GM18870 (cell line): ENCODE data around the gene MYOZ3.

Source experiments
- ATAC-seq: cut with Tn5 transposase; IDR thresholded peaks from one replicate; pipeline ENCODE4 v1.9.1; 2021; ENCODE audit warnings: moderate library complexity; ENCODE audit not compliant: unreplicated experiment

MYOZ3 gene

DNA sequence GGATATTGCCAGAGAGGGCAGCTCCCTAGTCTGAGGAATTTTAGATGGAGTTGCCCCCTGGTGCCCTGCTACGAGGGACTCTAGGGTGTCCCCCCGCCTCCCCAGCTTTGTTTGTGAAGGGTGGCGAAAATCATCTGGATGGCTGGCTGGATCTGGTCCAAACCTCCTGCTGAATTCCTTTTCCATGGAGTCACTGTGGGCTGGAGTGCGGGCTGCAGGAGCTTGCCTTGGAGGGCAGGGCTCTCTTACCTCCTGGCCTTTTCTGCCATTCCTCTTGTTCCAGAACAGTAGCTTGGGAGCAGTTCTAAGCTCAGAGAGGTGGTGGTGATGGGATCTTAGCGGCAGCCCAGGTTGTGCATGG lies 18.5 kb upstream of the MYOZ3 start:
- no peak for ATAC-seq

DNA sequence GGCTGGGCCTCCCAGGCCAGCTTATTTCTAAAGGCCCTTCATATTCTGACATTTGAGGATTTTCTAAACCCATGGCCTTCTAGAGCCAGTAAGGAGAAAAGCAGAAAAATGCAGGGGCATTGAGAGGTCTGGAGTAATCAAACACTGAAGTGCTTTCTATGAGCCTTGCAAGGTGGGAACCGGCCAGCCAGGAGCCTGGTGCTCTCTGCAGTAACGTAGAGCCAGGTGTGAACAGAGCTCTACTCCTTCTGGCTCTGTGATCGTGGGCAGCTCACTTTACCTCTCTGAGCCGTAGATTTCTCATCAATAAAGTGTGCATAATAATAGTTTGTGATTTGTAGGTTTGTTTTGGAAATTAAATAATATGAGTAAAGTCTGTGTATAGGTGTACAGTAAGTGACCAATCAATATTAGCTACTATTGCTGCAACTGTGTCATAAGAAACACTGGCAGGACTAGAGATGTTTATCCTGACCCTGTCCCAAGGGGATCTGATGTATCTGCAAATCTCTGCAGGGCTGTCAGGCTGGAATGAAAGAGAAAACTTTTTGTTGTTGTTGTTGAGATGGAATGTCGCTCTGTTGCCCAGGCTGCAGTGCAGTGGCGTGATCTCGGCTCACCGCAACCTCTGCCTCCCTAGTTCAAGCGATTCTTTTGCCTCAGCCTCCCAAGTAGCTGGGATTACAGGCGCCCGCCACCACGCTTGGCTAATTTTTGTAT lies 17.9 kb upstream of the MYOZ3 start:
- ATAC-seq = no peak

DNA sequence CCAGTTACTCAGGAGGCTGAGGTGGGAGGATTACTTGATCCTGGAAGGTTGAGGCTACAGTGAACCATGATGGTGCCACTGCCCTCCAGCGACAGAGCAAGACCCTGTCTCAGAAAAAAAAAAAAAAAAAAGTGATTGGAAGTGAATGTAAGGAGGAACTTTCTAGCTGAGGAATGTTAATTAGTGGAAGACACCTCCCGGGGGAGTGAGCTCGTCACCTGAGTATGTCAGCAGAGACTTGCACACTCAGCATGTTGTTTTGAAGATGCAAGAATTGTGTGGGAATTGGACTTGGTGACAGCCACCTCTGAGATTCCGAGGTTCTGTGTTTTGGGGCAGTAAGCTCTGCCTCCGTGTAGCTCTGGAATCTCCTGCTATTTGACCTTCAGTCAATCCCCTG lies 17.0 kb upstream of the MYOZ3 start:
- ATAC-seq = no peak

DNA sequence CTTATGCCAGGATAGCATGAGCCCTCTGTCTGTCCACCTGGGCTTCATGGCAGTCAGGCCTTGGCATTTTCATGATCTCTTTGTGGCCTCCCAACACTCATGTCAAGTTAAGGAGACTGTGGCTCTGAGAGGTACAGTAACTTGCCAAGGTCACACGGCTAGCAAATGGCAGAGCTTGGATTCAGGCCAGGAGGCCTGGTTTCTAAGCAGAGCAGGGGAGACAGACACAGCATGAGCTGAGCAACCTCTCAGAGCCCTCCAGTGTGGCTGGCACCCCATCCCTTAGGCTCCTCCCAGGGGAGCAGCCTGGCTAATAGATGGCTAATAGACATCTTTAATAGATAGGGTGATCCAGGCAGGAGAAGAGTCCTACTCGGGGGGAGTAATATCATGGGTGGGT lies 16.5 kb upstream of the MYOZ3 start:
- no peak for ATAC-seq

DNA sequence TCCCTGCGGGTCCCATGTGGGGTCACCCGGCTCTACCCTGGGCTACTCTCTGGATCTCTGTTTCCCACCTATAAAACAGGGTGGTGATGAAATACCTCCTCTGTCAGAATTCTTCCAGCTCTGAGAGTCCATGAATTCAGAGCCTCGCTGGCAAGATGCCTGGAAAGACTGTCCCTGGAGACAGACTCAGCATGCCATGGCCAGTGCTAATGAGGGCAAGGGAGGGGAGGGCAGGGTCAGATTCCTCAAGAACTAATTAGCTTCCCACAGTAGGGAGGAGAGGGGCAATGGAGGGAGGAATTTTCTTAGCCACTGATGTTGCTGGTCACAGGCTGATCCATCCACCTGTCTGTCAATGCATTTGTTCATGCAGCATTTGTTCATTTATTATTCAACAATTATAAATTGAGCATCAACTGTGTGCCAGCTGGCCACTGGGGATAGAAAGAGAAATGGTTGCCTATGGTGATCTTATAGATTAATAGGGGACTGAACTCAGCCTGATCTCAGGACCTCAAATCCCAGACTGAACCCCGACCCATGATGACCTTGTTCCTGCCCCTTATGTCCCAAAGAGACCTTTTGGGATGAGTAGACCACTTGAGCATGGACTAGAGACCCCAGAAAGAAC lies 15.9 kb upstream of the MYOZ3 start:
- ATAC-seq = no peak

DNA sequence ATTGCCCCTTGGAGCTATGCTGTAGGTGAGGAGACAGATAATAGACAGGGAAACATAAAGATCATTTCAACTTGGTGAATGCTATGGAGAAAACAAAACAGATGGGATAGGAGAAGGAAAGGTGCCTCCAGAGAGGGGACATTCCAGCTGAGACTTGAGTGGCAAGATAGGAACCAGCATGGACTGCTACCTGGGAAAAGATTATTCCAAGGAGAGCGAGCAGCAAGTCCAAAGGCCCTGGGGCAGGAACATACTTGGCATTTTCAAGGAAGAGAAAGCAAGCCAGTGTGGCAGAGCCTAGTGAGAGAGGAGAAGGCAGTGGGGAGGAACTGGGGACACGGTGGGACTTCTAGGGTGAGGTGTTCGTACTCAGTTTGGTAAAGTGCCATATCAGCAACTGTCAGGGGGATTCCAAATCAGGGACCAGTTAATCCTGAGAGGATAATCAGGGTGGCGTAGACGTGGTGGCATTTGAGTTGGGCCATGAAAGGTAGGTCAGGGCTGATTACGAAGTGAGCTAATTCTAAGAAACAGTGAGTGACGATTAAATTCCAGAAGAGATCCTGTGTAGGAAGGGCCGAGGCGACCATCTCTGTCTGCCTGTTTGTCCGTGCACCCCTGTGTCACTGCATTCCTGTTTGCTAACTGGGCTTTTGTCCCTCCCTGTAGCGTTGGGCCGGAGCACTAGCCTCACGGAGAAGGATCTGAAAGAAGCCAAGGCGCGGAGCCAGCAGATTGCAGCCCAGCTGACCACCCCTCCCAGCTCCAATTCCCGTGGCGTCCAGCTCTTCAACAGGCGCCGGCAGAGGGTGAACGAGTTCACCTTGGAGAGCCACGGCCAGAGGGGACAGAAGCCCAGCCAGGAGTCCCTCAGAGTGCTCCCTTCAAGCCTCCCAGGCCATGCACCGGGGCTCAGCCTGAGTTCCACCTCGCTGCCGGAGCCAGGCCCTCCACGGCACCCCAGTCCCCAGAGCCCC lies 13.5 kb upstream of the MYOZ3 start:
- ATAC-seq = no peak

DNA sequence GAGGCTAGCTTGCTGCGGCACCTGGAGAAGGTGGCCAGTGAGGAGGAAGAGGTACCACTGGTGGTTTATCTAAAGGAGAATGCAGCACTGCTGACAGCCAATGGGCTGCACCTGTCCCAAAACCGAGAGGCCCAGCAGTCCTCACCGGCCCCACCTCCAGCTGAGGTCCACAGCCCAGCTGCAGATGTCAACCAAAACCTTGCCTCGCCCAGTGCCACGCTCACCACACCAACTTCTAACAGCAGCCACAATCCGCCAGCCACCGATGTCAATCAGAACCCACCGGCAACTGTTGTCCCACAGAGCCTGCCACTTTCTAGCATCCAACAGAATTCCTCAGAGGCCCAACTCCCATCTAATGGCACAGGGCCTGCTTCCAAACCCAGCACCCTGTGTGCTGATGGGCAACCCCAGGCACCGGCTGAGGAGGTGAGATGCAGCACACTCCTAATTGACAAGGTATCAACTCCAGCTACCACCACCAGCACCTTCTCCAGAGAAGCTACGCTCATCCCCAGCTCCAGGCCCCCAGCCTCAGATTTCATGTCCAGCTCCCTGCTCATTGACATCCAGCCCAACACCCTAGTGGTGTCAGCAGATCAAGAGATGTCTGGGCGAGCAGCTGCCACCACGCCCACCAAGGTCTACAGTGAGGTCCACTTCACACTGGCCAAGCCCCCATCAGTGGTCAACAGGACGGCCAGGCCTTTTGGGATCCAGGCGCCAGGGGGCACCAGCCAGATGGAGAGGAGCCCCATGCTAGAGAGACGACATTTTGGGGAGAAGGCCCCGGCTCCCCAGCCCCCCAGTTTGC lies 12.6 kb upstream of the MYOZ3 start:
- no peak for ATAC-seq

DNA sequence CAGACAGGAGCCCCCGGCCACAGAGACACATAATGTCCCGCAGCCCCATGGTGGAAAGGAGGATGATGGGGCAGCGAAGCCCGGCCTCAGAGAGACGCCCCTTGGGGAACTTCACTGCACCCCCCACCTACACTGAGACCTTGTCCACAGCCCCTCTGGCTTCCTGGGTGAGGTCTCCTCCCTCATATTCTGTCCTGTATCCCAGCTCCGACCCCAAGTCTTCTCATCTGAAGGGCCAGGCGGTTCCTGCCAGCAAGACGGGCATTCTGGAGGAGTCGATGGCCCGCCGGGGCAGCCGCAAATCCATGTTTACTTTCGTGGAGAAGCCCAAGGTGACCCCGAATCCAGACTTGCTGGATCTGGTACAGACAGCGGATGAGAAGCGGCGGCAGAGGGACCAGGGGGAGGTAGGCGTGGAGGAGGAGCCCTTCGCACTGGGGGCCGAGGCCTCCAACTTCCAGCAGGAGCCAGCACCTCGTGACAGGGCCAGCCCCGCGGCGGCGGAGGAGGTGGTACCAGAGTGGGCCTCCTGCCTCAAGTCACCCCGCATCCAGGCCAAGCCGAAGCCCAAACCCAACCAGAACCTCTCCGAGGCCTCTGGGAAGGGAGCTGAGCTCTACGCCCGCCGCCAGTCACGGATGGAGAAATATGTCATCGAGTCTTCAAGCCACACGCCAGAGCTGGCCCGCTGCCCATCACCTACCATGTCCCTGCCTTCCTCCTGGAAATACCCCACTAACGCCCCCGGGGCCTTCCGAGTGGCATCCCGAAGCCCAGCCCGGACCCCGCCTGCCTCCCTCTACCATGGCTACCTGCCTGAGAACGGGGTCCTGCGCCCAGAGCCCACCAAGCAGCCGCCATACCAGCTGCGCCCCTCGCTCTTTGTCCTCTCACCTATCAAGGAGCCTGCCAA lies 11.7 kb upstream of the MYOZ3 start:
- ATAC-seq = no peak

DNA sequence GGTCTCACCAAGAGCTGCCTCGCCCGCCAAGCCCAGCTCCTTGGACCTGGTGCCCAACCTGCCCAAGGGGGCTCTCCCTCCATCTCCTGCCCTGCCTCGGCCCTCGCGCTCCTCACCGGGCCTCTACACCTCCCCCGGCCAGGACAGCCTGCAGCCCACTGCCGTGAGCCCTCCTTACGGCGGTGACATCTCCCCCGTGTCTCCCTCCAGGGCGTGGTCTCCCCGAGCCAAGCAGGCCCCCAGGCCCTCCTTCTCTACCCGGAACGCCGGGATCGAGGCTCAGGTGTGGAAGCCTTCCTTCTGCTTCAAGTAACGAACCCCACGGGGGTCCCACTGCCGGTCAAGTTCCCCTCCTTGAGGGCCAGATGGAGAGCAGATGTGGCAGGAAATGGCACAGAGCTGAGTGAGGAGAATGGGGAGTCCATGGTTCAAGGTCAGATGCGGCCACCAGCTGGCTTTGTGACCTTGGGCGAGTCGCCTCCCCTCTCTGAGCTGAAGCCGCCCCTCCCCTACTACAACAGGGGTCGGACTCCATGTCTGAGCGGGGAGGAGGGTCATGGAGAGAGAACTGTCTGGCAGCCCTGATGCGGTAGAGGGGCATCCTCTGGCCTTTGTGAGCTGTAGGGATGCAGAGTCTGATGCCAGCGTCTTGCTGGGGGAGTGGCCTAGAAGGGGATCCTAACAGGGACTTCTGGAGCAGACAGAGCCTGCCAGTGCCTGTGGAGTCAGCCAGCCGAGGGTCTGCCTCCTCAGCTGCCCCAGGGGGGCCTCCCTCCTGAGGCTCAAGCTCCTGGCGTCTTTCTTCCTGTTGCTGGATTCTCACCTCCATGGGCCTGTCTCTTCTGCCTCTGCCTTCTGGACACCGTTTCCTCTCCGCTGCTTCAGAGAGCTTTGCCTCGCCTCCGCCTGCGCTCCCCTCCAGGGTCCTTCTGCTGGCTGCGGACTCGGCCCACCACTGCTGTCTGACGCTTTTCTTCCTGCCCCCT lies 10.7 kb upstream of the MYOZ3 start:
- ATAC-seq = no peak

DNA sequence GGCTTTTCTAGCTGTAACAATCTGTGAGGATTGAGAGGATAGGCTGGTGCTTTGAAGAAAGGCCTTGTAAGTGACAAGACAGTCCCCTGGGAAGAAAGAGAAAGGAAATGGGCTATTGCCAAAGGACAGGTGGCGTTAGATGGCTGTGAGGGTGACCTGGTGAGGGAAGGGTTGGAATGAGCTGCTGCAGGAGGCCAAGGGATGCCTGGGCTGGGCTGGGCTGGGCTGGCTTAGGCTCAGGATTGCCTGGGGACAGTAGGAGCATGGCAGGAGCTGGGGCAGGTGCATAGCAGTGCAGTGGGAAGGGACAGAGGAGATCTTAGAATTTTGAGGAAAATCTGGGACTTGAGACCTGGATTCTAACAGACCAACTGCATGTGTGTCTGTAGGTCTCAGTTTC lies 9.7 kb upstream of the MYOZ3 start:
- no peak for ATAC-seq

DNA sequence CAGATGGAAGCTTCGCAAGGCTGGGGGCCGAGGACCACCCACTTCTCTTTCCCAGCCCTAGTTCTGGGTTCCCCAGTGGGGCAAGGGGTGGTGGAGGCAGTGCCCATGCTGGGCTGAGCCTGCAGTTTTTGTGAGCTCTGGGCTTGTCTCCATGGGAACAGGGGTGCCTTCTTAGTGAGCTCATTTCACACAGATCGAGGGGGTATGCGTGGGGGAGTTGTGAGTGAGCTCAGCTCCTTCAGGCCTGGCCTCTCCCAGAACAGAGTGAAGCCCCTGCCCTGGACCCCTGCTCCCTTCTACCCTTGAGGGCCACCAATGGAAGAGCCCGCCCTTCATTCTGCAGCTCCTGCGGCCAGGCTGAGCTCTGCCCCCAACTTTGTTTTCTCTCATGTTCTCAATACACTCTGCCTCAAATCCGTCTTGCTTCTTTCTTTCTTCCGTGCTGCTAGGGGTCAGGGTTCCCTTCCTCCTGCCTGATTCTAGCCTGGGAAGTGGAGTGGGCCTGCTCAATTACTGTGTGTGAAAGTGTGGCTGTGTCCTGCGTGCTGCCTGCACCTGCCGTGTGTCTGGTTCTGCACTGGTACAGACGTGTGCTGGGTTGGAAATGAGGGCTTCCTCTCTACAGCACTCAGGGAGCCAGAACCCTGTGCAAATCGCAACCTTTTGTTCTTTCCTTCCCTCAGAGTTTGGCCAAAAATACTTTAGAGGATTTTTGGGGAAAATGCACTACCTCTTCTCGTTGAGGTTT lies 9.0 kb upstream of the MYOZ3 start:
- no peak for ATAC-seq

DNA sequence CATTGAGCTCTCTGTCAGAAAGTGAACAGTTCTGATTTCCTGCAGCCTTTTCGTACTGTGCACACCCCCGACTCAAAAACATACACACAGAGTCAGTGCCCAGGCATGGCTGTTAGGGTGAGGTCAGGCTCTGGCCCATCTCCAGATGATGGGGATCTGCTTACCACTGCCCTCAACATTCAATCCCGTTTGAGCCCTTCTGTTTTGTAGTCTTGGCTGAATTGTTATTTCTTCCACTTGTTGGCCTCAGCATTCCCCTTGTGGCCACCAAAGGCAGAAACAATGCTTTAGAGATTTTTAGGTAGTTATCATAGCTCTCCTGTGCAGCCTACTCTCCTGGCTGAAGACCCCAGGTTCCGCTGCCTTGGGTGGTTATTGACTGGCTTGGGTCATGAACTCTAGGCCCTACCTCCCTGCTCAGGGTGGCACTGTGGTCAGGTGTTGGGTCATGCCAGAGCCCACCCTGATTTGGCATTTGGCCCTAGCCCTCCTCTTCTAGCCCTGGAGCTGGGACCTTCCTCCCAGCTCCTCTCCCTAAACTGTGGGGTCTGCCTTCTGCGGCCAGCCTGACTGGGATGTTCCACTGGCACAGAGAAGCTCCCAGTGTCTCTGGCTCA lies 7.8 kb upstream of the MYOZ3 start:
- ATAC-seq = no peak

DNA sequence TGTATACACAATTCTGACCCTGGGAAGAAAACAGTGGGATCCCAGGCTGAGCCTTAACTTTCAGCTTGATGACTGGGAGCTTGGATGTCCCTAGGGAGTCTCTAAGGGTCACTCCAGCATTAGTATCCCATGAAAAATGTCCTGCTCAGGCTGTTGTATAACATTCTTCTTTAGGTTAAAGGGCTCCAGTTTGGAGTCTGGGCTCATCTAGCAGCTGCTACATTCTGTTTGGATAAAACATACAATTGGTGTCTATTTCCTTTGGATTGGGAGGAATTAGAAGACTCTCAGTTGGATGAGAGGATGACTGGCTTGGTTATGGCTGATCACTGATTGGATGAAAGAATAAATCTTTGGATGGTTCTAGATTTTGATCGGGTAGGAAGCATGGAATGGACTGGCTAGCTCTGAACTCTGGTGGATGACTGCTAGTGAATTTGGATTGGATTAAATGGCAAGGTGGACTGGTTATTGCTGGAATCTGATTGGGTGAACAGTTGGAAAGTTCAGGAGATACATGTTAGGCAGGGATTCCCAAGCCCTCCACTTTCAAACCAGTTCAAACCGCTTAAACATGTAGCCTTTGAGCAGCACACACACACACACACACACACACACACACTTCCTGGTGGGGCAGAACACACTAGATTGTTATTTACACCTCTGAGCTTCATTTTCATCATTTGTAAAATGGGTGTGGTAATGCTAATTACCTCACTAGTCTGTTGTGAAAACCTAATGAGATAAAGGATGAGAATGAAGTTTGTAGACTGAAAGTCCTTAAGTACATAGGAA lies 7.1 kb upstream of the MYOZ3 start:
- ATAC-seq = no peak

DNA sequence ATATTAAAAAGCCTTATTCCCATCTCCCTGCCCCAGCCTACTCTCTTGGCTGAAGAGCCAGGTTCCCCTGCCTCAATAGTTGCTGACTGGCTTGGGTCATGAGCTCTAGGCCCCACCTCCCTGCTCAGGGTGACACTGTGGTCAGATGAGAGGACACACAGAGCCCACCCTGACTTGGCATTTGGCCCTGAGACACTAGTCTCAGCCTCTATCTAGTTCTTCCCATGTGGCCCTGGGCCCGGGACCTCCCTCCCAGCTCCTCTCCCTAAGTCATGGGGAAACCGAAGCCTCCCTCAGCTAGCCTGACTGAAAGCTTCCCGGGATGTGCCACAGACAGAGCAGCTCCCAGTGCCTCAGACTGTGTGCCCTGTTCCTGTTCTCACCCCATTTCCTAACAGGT lies 5.8 kb upstream of the MYOZ3 start:
- ATAC-seq = no peak

DNA sequence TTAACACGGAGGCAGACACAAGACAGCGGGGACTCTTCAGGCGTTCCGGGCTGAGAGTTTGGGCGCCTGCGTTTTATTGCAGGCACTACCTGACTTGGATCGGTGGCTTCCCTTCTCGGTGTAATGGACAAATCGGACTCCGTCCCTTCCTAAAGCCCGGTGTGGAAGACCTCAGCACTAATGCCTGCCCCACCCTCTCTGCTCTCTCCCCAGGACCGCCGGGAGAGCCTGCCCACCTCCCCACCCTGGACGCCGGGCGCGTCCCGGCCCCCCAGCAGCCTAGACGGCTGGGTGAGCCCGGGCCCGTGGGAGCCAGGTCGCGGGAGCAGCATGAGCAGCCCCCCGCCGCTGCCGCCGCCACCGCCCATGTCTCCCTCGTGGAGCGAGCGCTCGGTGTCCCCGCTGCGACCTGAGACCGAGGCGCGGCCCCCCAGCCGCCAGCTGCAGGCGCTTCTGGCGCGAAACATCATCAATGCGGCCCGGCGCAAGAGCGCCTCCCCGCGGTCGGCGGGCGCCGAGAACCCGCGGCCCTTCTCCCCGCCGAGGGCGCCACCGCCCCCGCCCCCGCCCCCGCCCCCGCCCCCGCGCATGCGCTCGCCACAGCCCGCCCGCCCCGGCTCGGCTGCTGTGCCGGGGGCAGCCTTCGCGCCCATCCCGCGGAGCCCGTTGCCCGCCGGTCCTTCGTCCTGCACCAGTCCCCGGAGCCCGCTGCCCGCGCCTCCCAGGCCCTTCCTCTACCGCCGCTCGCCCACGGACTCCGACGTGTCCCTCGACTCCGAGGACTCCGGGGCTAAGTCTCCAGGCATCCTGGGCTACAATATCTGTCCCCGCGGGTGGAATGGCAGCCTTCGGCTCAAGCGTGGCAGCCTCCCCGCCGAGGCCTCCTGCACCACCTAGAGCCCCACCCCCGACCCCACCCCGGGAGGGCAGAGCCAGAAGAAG lies 4.6 kb upstream of the MYOZ3 start:
- peak; percentile 50 for ATAC-seq

DNA sequence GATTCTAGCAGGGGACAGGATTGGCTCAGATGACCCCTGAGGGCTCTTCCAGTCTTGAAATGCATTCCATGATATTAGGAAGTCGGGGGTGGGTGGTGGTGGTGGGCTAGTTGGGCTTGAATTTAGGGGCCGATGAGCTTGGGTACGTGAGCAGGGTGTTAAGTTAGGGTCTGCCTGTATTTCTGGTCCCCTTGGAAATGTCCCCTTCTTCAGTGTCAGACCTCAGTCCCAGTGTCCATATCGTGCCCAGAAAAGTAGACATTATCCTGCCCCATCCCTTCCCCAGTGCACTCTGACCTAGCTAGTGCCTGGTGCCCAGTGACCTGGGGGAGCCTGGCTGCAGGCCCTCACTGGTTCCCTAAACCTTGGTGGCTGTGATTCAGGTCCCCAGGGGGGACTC lies 2.9 kb upstream of the MYOZ3 start:
- ATAC-seq = no peak
